ENCODE results near the gene INSL3.

The INSL3 gene

GRCh38 chr19:17846146-17846545 lies 24.8 kb upstream of the INSL3 start:
- no peak for DNase-seq (ENCODE audit: low spot score)

- DNase-seq (ENCODE audit: low spot score), result no peak
These were observed 22.7 kb upstream of the INSL3 start for GRCh38 chr19:17843908-17844490.

GRCh38 chr19:17843292-17843827 lies 22.0 kb upstream of the INSL3 start:
- no peak for DNase-seq (ENCODE audit: low spot score)

GRCh38 chr19:17842663-17843291 lies 21.5 kb upstream of the INSL3 start:
- DNase-seq (ENCODE audit: low spot score), result no peak

- peak; percentile 78 for DNase-seq (ENCODE audit: low spot score)
These were observed 20.7 kb upstream of the INSL3 start for GRCh38 chr19:17841810-17842662.

- DNase-seq (ENCODE audit: low spot score), result peak; percentile 7
These were observed 20.1 kb upstream of the INSL3 start for GRCh38 chr19:17841371-17841809.

- no peak for DNase-seq (ENCODE audit: low spot score)
These were observed 18.7 kb upstream of the INSL3 start for GRCh38 chr19:17840019-17840418.

- DNase-seq (ENCODE audit: low spot score), result no peak
These were observed 16.7 kb upstream of the INSL3 start for GRCh38 chr19:17837972-17838371.

GRCh38 chr19:17836530-17836929 lies 15.2 kb upstream of the INSL3 start:
- no peak for DNase-seq (ENCODE audit: low spot score)

GRCh38 chr19:17835182-17836006 lies 14.1 kb upstream of the INSL3 start:
- no peak for DNase-seq (ENCODE audit: low spot score)

GRCh38 chr19:17834350-17835181 lies 13.2 kb upstream of the INSL3 start:
- no peak for DNase-seq (ENCODE audit: low spot score)

- no peak for DNase-seq (ENCODE audit: low spot score)
These were observed 11.3 kb upstream of the INSL3 start for GRCh38 chr19:17832443-17833208.

- DNase-seq (ENCODE audit: low spot score), result no peak
These were observed 10.1 kb upstream of the INSL3 start for GRCh38 chr19:17831419-17831888.

GRCh38 chr19:17830567-17831418 lies 9.5 kb upstream of the INSL3 start:
- peak; percentile 83 for DNase-seq (ENCODE audit: low spot score)

- peak; percentile 74 for DNase-seq (ENCODE audit: low spot score)
These were observed 8.7 kb upstream of the INSL3 start for GRCh38 chr19:17829855-17830566.

- DNase-seq (ENCODE audit: low spot score), result no peak
These were observed 5.3 kb upstream of the INSL3 start for GRCh38 chr19:17826508-17827056.

- DNase-seq (ENCODE audit: low spot score), result no peak
These were observed 3.0 kb upstream of the INSL3 start for GRCh38 chr19:17824339-17824738.
